NCI-H345 treated with DMSO at 0.1 percent for 48 hours (cell line): Measurements from ENCODE around the gene STARD10.
"Not testable (repeated sequence)": the region's sequence is repeated elsewhere in the genome, so short reads cannot be mapped to it uniquely, and the experiment has no call there.

Experiments used
- DNase-seq: peaks from one replicate; lab custom pipeline; 2025; ENCODE audit not compliant: unreplicated experiment; lab: John Stamatoyannopoulos, UW

The STARD10 gene

GRCh38 chr11:72826191-72826941, 32.5 kb upstream of the STARD10 start:
- DNase-seq: no peak

- DNase-seq: no peak
Observed at GRCh38 chr11:72825661-72826060, 31.8 kb upstream of the STARD10 start.

GRCh38 chr11:72824811-72825505, 31.1 kb upstream of the STARD10 start:
- DNase-seq: no peak

DNA sequence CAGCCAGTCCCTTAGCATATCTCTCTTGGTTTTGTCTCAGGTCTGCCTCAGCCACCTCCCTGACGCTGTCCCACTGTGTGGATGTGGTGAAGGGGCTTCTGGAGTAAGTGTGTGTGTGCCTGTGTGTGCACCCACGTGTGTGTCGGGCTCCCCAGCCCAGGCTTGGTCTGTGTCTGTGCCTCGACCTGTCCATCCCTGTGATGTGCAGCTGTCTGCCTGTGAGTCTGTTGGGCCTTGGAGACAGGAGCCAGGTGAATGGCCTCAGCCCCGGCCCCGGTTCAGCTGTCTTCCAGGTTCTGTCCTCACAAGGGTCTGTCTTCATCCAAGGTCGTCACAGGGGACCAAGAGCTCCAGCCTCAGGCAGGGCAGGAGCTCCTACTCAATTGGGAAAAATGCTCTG, 30.2 kb upstream of the STARD10 start:
- DNase-seq: no peak

GRCh38 chr11:72823105-72823804, 29.4 kb upstream of the STARD10 start:
- no peak for DNase-seq

- DNase-seq: peak; percentile 95
Observed at GRCh38 chr11:72821920-72822799, 28.3 kb upstream of the STARD10 start.

DNA sequence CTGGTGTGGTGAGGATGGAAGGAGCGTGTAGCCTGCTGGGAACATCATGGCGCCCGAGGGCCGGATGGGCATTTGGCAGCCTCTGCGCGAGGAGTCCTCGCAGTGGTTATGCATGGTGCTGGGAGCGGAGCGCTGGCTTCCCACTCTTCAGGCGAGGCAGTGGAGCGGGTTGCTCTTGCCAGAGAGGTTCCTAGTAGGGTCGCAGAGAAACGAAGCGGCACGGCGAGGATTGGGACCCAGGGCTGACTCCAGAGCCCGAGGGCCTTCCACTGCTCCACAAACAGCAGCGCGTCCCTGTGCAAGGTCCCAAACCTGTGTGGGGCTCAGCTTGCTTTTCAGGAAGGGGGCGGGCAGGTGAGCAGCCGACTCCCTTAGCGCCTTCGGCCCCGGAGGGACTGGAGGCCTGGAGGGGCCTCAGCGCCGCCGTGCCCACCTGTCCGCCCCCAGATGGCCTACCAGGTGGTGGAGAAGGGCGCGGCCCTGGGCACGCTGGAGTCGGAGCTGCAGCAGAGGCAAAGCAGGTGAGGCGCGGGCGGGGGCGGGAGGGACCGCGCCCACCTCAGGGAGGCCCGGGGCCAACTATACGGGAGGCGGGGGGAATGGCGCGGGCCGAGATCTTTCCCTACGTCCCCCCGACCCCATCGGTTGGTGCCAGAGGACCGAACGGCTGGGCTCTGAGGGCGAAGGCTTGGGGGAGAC, 27.5 kb upstream of the STARD10 start:
- DNase-seq: no peak

- no peak for DNase-seq
Observed at GRCh38 chr11:72820439-72821139, 26.7 kb upstream of the STARD10 start.

GRCh38 chr11:72818971-72819370, 25.1 kb upstream of the STARD10 start:
- no peak for DNase-seq

GRCh38 chr11:72817966-72818365, 24.1 kb upstream of the STARD10 start:
- no peak for DNase-seq

DNA sequence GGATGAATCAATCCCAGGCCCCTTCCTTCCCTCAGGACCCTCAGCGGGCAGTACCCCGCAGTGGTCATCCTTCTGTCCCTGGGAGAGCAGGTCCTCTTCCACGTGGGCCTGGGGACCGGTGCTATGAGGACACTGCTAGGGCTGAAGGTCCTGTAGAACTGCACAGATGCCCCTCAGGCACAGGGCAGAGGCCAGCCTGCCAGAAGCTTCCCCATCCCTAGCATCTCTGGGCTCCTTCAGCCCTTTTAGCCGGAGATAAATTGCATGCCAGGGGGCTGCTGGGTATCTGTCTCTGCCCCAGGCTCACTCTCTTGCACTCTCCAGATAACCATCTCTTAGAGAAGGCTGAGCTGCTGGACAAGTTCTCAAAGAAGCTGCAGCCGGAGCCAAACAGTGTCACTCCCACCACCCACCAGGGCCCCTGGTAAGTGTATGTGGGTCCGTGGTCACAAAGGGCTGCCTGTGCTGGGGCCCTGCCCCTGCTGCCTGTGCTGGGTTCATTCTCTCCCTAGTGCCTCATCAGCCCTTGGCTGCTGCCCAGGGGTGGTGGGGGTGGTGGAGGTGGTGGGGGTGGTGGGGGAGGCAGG, 22.6 kb upstream of the STARD10 start:
- no peak for DNase-seq

DNA sequence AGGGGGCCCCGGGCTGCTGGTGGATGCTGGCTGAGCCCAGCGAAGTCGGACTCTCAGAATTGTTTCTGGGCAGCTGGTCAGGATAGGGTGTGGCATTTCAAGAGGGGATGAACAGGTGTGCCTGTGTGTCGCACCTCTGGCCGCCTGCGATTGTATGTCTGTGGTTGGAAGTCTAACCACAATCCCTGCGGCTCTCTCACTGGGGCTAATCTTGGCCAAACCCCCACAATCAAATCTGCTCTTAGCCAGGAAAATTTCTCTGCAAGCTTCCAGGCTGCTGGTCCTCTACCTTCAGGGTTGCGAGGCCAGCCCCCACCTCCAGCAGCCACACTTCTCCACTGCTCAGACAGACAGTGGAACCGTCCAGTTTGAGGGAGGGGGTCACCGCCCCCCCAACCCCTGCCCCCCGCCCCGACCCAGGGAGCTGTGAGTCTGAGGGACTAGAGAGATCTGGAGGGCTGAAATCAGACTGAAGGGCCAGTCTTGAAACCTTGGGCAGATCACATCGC, 21.3 kb upstream of the STARD10 start:
- DNase-seq: no peak

GRCh38 chr11:72814286-72815109, 20.7 kb upstream of the STARD10 start, which contains the start of gene ATG16L2:
Gene ATG16L2, plus strand, starts transcription at chr11:72814411. Its CDS starts 35 bp downstream, at chr11:72814446.
- DNase-seq: peak; percentile 57

DNA sequence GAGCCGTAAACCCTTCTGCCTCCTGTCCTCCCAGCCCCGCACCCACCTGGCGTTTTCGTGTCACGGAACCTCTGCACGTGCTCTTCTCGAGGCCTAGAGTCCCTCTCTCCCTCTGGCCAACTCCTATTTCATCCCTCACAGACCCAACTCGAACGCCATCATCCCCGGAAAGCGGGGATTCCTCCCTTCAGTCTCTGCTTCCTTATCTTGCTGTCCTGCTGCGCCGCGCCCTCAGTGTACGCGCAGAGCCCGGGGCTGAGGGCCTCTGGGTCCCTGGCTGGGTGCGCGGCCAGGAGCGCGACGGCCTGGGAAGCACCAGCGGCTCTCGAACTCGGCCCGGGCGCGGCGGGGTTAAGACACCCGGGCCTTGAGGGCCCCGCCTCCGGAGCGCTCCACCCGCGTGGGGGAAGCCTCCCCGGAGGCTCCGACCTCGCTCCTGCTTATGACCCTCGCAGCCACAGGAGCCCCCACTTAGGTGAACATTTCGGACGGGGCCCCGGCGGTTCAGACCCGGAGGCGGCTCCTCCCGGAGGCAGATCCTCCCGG, 20.0 kb upstream of the STARD10 start:
- DNase-seq: peak; percentile 57

DNA sequence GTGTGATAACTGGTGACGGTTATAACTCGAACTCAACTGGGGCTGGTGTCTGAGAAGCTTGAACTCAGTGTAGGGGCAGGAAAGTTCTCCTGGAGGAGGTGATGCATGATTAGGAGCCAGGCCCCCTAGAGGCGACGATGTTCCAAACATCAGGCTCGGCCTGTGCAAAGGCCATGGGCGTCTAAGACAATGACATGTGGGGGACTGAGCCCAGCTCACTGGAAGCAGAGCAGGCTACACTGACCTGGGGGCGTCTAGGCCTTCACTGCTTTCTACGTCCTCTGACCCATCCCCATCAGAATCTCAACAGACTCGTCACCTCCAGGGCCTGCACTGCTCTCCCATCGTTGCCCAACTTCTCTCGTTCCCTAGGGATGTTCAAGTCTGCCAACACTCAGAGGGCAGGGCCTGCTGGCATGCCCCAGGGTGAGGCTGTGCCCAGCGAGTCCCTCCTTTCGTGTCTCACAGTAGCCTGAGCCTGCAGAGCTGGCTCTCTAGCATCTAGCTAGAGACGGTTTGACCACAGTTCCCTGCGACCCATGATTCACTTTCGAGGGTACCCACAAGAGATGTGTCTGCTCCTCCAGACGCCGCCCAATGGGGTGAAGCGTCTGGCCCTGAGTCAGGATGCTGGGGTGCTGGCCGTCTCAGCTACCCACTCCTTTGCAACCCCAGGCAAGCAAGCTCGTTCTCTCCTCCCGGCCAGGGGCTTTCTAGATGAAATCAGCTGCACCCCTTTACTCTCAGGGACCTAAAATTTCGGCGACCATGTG, 19.3 kb upstream of the STARD10 start:
- DNase-seq: peak; percentile 48

DNA sequence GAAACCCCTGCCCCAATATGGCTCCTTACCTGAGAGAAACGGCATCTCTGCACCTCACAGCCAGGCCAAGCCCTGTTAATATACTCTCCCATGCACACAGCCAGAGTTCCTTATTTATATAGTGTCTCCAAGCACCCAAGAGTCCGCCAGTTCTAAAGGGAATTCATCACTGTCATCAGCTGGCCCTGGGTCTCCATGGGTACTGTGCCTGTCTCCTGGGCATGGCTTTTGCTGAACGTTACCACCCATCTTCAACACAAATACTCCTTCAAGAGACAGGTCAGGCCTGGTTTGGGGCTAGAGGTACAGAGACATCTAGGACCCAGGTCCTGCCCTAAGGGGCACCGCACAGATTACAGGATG, 18.7 kb upstream of the STARD10 start:
- peak; percentile 17 for DNase-seq

DNA sequence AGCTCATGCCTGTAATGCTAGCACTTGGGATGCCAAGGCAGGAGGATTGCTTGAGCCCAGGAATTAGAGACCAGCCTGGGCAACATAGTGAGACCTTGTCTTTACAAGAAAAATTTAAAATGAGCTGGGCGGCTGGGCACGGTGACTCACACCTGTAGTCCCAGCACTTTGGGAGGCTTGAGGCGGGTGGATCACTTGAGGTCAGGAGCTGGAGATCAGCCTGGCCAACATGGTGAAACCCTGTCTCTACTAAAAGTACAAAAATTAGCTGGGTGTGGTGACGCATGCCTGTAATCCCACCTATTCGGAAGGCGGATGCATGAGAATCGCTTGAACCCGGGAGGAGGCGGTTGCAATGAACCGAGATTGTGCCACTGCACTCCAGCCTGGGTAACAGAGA, 17.8 kb upstream of the STARD10 start:
- DNase-seq: not testable (repeated sequence)
